Psoas muscle (tissue), 8 donors: ENCODE results near the gene VMP1. TPM values are rescaled to one million over a fixed set of nuclear protein-coding genes. Genes with fewer than 3 reads are reported as not detected.

Experiments
- ATAC-seq, 4 donors: fragments of 200-7000 bp; cut with Tn5 transposase; one replicate each; pipeline ENCODE4 v1.9.1; 2020; ENCODE audit warnings: moderate library complexity in 3 of 4, mild to moderate bottlenecking in 2 of 4
- DNase-seq, 2 donors: peaks; one replicate each; pipeline ENCODE4 v3.0.0-alpha.2; 2020
- H3K27ac ChIP-seq: fragments of 200-600 bp; one replicate; pipeline ENCODE4 v1.8.0; 2022
- H3K27me3 ChIP-seq, 3 donors: fragments of 200-600 bp in 1 of 3; one replicate each; pipeline versions ENCODE4 v1.6.1 to v1.8.0; 2013 to 2022; ENCODE audit warnings: low read length in 2 of 3, mild to moderate bottlenecking in 2 of 3, moderate library complexity in 1 of 3; ENCODE audit not compliant: insufficient read depth in 3 of 3
- H3K36me3 ChIP-seq, 2 donors: fragments of 200-600 bp in 1 of 2; one replicate each; pipeline versions ENCODE4 v1.6.1 to v1.8.0; 2013 to 2022; ENCODE audit warnings: low read depth in 1 of 2, mild to moderate bottlenecking in 1 of 2, moderate library complexity in 1 of 2; ENCODE audit not compliant: insufficient read depth in 1 of 2
- H3K4me1 ChIP-seq: fragments of 200-600 bp; one replicate; pipeline ENCODE4 v1.8.0; 2022
- H3K4me3 ChIP-seq: fragments of 200-600 bp; one replicate; pipeline ENCODE4 v1.8.0; 2022; ENCODE audit warnings: mild to moderate bottlenecking
- H3K9me3 ChIP-seq: fragments of 200-600 bp; one replicate; pipeline ENCODE4 v1.8.0; 2022
- CTCF ChIP-seq: fragments of 200-600 bp; IDR thresholded peaks from one replicate; pipeline ENCODE4 v1.8.0; 2022; ENCODE audit warnings: antibody characterized with exemption
- WGBS, 3 donors: extraction: QIAGEN DNeasy Blood & Tissue Kit; methylation state at CpG; one replicate each; pipeline versions ENCODE4 v1.1.6 to v1.1.7; 2013; 5-methylcytosine and 5-hydroxymethylcytosine counted together
- intact Hi-C, 2 donors: fragments of 100-400 bp; cut with DNase I; formaldehyde crosslinking; loops; one replicate each; pipeline versions ENCODE4 v1.11.0 to v1.14.2; 2022
- polyA plus RNA-seq, 3 donors: library from polyadenylated mRNA; stranded (reverse); fragments of 200-250 nt; gene quantifications; one replicate each; pipeline ENCODE4 v1.2.3, GENCODE V29; 2013
- total RNA-seq, 4 donors: library from RNA; stranded (reverse); fragmentation: NEBNext Ultra II Directional in 2 of 4; extraction: Animal tissue kit (Norgen Biotek cat#: 25700) in 2 of 4; gene quantifications; one replicate each; pipeline versions ENCODE4 v1.2.1 to v1.2.4, GENCODE V29; 2021 to 2023
- donor health status: healthy with polysubstance abuse.
- donor health status: DM: no; HTN: no; CAD: no; lungs with moderate emphysema.
- donor health status: Bipolar disorder and iron deficiency.
- donor health status: healthy.
- donor health status: DM: yes; HTN: yes; CAD: no.
- donor health status: DM: no; HTN: no; CAD: no.
- donor health status: DM: no; HTN: no; CAD: no.
- donor health status: DM: yes; HTN: yes; CAD: no.

VMP1 gene
- total and polyA plus RNA-seq, 7 donors: 31.3 to 115 (median 60.5) TPM

- Histone ChIP-seq H3K4me3 (no peak overlapping the region), H3K27ac (peak overlapping the region; percentile 31), H3K9me3 (no peaks in the 10 kb centered on the region), H3K27me3 (no peaks in the 10 kb centered on the region), H3K36me3 (peaks cover 0 to 46% of the 10 kb centered on the region in 2 donors), H3K4me1 (peaks cover 5% of the 10 kb centered on the region)
- ATAC-seq (peak in 1 of 4 donors; percentile 52), DNase-seq (no peak)
- TF ChIP-seq CTCF: no peak
- intact Hi-C loops: no loop called here
- 55 to 66% (median 65%) methylated on average over 3 of the region's 3 CpGs for WGBS, 3 donors
These were observed 107.2 kb downstream of the VMP1 start for GRCh38 chr17:59814685-59815084.

- no peak for ATAC-seq
- H3K4me1 ChIP-seq: peaks cover 5% of the 10 kb centered on the region
- intact Hi-C loops: no loop called here
- H3K4me3 ChIP-seq: no peak overlapping the region
- 59 to 96% (median 95%) methylated on average over 1 of the region's 1 CpG for WGBS, 3 donors
- DNase-seq: no peak
- H3K9me3 ChIP-seq: no peaks in the 10 kb centered on the region
- H3K27ac ChIP-seq: no peak overlapping the region
- H3K27me3 ChIP-seq: no peaks in the 10 kb centered on the region
- peaks cover 0 to 49% of the 10 kb centered on the region in 2 donors for H3K36me3 ChIP-seq
- TF ChIP-seq CTCF: no peak
These were observed 108.5 kb downstream of the VMP1 start for GRCh38 chr17:59815965-59816364.

- no peaks in the 10 kb centered on the region for H3K9me3 ChIP-seq
- intact Hi-C loops: no loop called here
- WGBS, 3 donors: 51 to 72% (median 72%) methylated on average over 5 of the region's 5 CpGs
- H3K4me3 ChIP-seq: peak overlapping the region; percentile 3
- no peak for TF ChIP-seq CTCF
- peaks cover 0 to 2% of the 10 kb centered on the region in 2 donors for H3K36me3 ChIP-seq
- H3K27me3 ChIP-seq: no peaks in the 10 kb centered on the region
- peaks cover 37% of the 10 kb centered on the region for H3K4me1 ChIP-seq
- DNase-seq: peak in 1 of 2 donors; percentile 30
- ATAC-seq: peak; percentile 87 to 94 (median 91)
- H3K27ac ChIP-seq: peak overlapping the region; percentile 82
These were observed 118.3 kb downstream of the VMP1 start for GRCh38 chr17:59825533-59826322.

- DNase-seq (no peak), ATAC-seq (no peak)
- intact Hi-C loops: no loop called here
- TF ChIP-seq CTCF: no peak
- Histone ChIP-seq H3K27me3 (no peaks in the 10 kb centered on the region), H3K9me3 (no peaks in the 10 kb centered on the region), H3K27ac (peak overlapping the region; percentile 82), H3K4me3 (no peak overlapping the region), H3K4me1 (peaks cover 37% of the 10 kb centered on the region), H3K36me3 (peaks cover 0 to 2% of the 10 kb centered on the region in 2 donors)
- 81 to 87% (median 81%) methylated on average over 4 of the region's 4 CpGs for WGBS, 3 donors
These were observed 119.4 kb downstream of the VMP1 start for GRCh38 chr17:59826706-59827453.
